ENCODE results near the gene DBNDD2. TPM values are rescaled to one million over a fixed set of nuclear protein-coding genes. Genes with fewer than 3 reads are reported as not detected.
A peak's percentile ranks its signal among the peaks of the same experiment; 100 is the strongest.

Gene DBNDD2
- total and polyA plus RNA-seq, 2 donors from 2014 or later: 50.7 to 51.5 TPM

GRCh38 chr20:45365444-45365970, 42.6 kb upstream of the DBNDD2 start:
- intact Hi-C loops (cut with DNase I): no loop called here
- Histone ChIP-seq H3K9me3 (ENCODE audit: control insufficient read depth in 2 of 3, insufficient read depth in 1 of 3, low read length in 3 of 3) (no peaks in the 10 kb centered on the region), H3K27ac (ENCODE audit: low read depth in 2 of 2, low read length in 2 of 2) (no peak overlapping the region), H3K27me3 (ENCODE audit: control insufficient read depth, insufficient read depth, low read length) (no peaks in the 10 kb centered on the region), H3K9ac (ENCODE audit: low read length in 3 of 3) (peak overlapping the region in 1 of 3 donors; percentile 22), H3K36me3 (ENCODE audit: control insufficient read depth in 2 of 3, insufficient read depth in 3 of 3, low read length in 3 of 3) (peaks cover 2 to 35% (median 19%) of the 10 kb centered on the region in 3 donors), H3K4me1 (ENCODE audit: control insufficient read depth in 2 of 3, insufficient read depth in 2 of 3, low read depth in 1 of 3, low read length in 3 of 3) (peaks cover 0 to 17% (median 13%) of the 10 kb centered on the region in 3 donors), H3K4me3 (ENCODE audit: low read length in 3 of 3) (no peak overlapping the region)
- FAIRE-seq (no peak), DNase-seq (peak in 1 of 5 donors; percentile 23)
- TF ChIP-seq, protein P1, sequence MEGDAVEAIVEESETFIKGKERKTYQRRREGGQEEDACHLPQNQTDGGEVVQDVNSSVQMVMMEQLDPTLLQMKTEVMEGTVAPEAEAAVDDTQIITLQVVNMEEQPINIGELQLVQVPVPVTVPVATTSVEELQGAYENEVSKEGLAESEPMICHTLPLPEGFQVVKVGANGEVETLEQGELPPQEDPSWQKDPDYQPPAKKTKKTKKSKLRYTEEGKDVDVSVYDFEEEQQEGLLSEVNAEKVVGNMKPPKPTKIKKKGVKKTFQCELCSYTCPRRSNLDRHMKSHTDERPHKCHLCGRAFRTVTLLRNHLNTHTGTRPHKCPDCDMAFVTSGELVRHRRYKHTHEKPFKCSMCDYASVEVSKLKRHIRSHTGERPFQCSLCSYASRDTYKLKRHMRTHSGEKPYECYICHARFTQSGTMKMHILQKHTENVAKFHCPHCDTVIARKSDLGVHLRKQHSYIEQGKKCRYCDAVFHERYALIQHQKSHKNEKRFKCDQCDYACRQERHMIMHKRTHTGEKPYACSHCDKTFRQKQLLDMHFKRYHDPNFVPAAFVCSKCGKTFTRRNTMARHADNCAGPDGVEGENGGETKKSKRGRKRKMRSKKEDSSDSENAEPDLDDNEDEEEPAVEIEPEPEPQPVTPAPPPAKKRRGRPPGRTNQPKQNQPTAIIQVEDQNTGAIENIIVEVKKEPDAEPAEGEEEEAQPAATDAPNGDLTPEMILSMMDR (IDR thresholded peaks at IDR 0.05; ENCODE audit: borderline replicate concordance, extremely low read depth, insufficient read depth): no peak

GRCh38 chr20:45366192-45366591, 41.9 kb upstream of the DBNDD2 start:
- no peak overlapping the region for H3K27ac ChIP-seq (ENCODE audit: low read depth in 2 of 2, low read length in 2 of 2)
- no peak overlapping the region for H3K4me3 ChIP-seq (ENCODE audit: low read length in 3 of 3)
- H3K4me1 ChIP-seq (ENCODE audit: control insufficient read depth in 2 of 3, insufficient read depth in 2 of 3, low read depth in 1 of 3, low read length in 3 of 3): peaks cover 0 to 22% (median 13%) of the 10 kb centered on the region in 3 donors
- FAIRE-seq (no peak), DNase-seq (no peak)
- intact Hi-C loops (cut with DNase I): no loop called here
- H3K9me3 ChIP-seq (ENCODE audit: control insufficient read depth in 2 of 3, insufficient read depth in 1 of 3, low read length in 3 of 3): no peaks in the 10 kb centered on the region
- H3K36me3 ChIP-seq (ENCODE audit: control insufficient read depth in 2 of 3, insufficient read depth in 3 of 3, low read length in 3 of 3): peaks cover 2 to 35% (median 19%) of the 10 kb centered on the region in 3 donors
- no peaks in the 10 kb centered on the region for H3K27me3 ChIP-seq (ENCODE audit: control insufficient read depth, insufficient read depth, low read length)
- no peak overlapping the region for H3K9ac ChIP-seq (ENCODE audit: low read length in 3 of 3)
- TF ChIP-seq, protein P1 (IDR thresholded peaks at IDR 0.05; ENCODE audit: borderline replicate concordance, extremely low read depth, insufficient read depth): no peak

DNA sequence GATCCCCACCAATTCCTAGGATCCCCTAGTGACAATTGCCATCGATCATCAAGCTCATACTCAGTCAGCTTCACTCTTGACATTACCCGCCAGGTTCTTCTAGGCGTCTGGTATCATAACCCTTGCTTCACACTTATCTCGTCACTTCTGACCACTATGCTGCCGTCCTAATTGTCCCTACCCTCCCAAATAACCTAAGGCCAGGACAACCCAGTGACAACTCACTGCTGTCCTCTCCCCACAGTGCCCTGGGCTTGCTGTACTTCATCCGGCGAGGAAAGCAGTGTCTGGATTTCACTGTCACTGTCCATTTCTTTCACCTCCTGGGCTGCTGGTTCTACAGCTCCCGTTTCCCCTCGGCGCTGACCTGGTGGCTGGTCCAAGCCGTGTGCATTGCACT, 41.5 kb upstream of the DBNDD2 start:
- peak in 1 of 5 donors; percentile 13 for DNase-seq
- FAIRE-seq: no peak
- Histone ChIP-seq H3K27me3 (ENCODE audit: control insufficient read depth, insufficient read depth, low read length) (no peaks in the 10 kb centered on the region), H3K4me1 (ENCODE audit: control insufficient read depth in 2 of 3, insufficient read depth in 2 of 3, low read depth in 1 of 3, low read length in 3 of 3) (peaks cover 0 to 25% (median 13%) of the 10 kb centered on the region in 3 donors), H3K9me3 (ENCODE audit: control insufficient read depth in 2 of 3, insufficient read depth in 1 of 3, low read length in 3 of 3) (no peaks in the 10 kb centered on the region), H3K4me3 (ENCODE audit: low read length in 3 of 3) (no peak overlapping the region), H3K9ac (ENCODE audit: low read length in 3 of 3) (no peak overlapping the region), H3K27ac (ENCODE audit: low read depth in 2 of 2, low read length in 2 of 2) (no peak overlapping the region), H3K36me3 (ENCODE audit: control insufficient read depth in 2 of 3, insufficient read depth in 3 of 3, low read length in 3 of 3) (peaks cover 2 to 35% (median 19%) of the 10 kb centered on the region in 3 donors)
- TF ChIP-seq, protein P1 (IDR thresholded peaks at IDR 0.05; ENCODE audit: borderline replicate concordance, extremely low read depth, insufficient read depth): no peak
- intact Hi-C loops (cut with DNase I): no loop called here

DNA sequence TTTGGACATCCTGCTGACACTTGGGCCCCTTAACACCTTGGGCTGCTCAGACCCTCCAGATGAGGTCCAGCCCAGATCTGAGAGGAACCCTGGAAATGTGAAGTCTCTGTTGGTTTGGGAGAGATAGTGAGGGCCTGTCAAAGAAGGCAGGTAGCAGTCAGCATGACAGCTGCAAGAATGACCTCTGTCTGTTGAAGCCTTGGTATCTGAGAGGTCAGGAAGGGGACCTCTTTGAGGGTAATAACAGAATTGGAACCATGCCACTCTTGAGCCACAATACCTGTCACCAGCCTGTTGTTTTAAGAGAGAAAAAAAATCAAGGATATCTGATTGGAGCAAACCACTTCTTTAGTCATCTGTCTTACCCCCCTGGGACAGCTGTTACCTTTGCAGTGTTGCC, 41.0 kb upstream of the DBNDD2 start:
- no peak overlapping the region for H3K27ac ChIP-seq (ENCODE audit: low read depth in 2 of 2, low read length in 2 of 2)
- FAIRE-seq (no peak), DNase-seq (no peak)
- peaks cover 2 to 35% (median 19%) of the 10 kb centered on the region in 3 donors for H3K36me3 ChIP-seq (ENCODE audit: control insufficient read depth in 2 of 3, insufficient read depth in 3 of 3, low read length in 3 of 3)
- TF ChIP-seq, protein P1 (IDR thresholded peaks at IDR 0.05; ENCODE audit: borderline replicate concordance, extremely low read depth, insufficient read depth): no peak
- no peak overlapping the region for H3K9ac ChIP-seq (ENCODE audit: low read length in 3 of 3)
- intact Hi-C loops (cut with DNase I): no loop called here
- no peaks in the 10 kb centered on the region for H3K27me3 ChIP-seq (ENCODE audit: control insufficient read depth, insufficient read depth, low read length)
- no peaks in the 10 kb centered on the region for H3K9me3 ChIP-seq (ENCODE audit: control insufficient read depth in 2 of 3, insufficient read depth in 1 of 3, low read length in 3 of 3)
- no peak overlapping the region for H3K4me3 ChIP-seq (ENCODE audit: low read length in 3 of 3)
- H3K4me1 ChIP-seq (ENCODE audit: control insufficient read depth in 2 of 3, insufficient read depth in 2 of 3, low read depth in 1 of 3, low read length in 3 of 3): peaks cover 0 to 25% (median 13%) of the 10 kb centered on the region in 3 donors

All from kidney (tissue), 14 donors.